Stimulated activated CD8-positive, alpha-beta memory T cell treated with anti-CD3 and anti-CD28 coated beads, Interleukin-4, amount 100 ng/mL, for 4 hours (primary cell): ENCODE measurements around the gene RARRES1.

Experiments
- DNase-seq, 2 donors: peaks; one replicate each; pipeline ENCODE4 v3.0.0-alpha.2; 2020; ENCODE audit warnings: low read depth in 2 of 2, low spot score in 1 of 2

Gene RARRES1, protein sequence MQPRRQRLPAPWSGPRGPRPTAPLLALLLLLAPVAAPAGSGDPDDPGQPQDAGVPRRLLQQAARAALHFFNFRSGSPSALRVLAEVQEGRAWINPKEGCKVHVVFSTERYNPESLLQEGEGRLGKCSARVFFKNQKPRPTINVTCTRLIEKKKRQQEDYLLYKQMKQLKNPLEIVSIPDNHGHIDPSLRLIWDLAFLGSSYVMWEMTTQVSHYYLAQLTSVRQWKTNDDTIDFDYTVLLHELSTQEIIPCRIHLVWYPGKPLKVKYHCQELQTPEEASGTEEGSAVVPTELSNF

DNA sequence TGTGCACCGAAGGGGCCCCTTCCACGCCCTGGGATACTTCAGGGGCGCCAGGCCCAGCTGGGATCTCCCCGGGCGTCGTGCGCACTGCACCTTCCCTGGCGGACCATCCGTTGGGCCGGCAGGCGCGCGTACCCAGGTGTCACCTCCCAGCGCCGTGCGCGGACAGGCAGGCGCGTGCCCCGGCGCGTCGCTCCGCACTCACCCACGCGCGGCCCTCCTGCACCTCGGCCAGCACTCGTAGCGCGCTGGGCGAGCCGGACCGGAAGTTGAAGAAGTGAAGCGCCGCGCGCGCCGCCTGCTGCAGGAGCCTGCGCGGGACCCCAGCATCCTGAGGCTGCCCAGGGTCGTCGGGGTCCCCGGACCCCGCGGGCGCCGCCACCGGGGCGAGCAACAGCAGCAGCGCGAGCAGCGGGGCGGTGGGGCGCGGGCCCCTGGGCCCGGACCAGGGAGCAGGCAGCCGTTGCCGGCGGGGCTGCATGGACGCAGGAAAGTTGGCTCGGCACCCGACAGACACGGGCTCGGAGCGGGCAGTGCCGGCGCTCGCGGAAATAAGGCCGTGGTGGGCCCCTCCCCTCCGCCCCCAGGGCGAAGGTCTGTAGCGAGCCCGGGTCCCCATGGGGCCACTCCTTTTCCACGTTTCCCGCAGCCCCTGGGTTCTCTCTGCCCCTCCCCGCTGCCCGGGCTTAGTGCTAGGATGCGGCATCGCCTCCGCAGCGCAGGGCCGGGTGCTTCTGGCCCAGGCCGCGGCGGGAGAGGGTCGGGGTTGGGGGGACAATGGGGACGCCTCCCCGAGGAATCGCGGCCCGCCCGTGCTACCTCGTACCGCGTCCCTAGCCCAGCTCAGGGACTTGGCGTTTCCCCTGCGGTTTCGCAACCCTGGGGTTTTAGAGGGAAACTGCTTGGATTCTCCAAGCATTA lies at the start of gene RARRES1:
Gene RARRES1, minus strand, starts transcription at position 520 of the 918 bp plus-strand sequence. Its CDS starts 42 bp downstream, at position 478.
- DNase-seq, result no peak

DNA sequence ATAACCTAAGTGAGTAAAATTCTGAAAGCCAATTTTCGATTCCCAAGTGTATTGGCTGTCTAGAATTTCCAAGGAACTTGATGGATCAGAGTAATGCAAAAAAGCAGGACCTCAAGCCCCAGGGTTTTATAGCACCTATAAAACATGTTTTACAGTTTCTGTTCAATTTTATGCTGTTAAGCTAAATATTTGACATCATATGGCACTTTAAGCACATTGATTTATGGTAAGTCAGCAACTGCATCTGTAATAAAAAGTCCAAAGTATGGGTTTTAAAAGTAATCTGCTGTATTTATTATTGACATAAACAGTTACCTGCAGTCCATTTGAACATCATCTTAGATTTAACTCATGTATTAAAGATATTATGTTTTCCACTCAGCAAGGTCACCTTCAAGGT lies 49.6 kb upstream of the RARRES1 start:
- no peak for DNase-seq

DNA sequence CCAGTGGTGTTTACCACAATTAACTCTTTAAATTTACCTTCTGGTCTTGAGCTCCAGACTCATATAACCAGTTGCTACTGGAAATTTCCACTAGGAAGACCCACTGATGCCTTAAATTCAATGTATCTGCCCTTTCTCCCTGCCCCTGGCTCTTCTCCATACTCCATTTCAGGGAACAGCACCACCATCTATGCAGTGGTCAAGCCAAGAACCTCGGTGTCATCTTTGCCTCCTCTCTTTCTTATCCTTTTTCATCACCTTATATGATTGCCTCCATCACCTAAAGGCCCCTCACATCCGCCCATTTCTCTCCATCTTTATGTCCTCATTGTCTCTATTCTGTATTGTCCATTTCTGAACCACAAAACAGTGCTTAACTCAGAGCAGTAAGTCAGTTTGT lies 48.9 kb upstream of the RARRES1 start:
- DNase-seq, result no peak

DNA sequence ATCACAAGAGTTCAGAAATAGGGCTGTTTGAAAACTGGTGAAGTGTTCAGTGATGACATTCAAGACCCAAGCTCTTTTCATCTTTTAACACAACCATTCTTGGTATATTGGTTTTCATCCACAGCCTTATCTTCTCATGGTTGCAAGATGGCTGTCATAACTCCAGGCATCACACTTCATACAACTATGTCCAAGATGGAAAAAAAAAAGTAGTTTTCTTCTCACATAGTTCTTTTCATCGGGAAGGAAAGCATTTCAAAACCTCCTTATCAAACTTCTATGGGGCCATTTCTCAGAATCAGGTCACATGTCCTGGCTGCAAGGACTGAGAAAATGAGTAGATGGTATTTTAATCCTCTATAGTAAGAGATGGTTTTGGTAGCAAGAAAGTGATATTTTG lies 48.5 kb upstream of the RARRES1 start:
- DNase-seq, result no peak

DNA sequence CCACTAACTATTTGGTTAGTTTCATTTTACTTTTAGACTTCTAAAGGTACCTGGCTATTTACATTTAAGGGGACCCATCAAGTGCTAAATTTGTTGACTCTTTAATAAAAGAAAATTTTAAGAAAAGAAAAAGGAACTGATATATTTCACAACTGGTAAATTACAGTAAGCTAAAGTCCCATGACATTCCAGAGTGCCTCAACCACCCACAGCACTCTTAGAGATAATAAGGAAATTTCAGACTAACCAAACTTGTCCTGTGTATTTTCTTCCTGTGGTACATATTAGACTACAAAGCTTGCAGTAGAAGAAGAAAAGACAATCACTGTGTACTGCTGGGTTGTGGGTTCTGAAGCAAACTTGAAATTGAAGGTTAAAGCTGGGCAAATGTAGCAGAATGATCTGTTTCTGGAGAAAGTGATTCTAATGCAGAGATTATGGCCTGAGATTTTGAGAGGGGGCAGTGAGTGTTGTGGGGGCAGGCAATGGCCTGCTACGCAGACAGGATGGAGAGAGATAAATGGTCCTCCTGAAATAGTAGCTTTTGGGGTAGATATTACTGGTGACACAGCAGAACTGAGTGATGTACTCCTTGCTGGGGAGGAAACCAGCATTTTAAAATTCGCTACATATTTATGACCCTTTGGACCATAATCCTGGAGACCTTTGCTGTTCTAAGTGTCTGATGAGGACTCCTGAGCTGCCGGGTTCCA lies 45.1 kb upstream of the RARRES1 start:
- DNase-seq, result no peak

DNA sequence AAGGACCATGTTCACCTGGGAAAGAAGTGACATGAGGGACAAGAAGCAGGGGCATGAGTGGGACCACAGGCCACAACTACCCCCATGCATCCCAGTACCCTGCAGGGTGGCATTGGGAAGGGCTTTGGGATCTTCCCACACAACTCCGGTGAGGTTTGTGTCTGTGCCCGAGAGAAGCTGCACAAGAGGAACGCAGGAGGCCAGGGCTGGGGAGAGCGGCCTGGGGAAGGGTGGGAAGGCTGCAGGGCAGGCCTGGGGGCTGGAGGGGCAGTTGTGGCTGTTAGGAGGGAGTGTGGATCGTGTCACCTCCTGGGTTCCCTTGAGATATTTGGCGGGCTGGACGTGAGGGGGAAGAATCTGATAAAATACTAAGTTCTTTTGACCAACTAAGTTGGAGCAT lies 44.3 kb upstream of the RARRES1 start:
- DNase-seq, result no peak

DNA sequence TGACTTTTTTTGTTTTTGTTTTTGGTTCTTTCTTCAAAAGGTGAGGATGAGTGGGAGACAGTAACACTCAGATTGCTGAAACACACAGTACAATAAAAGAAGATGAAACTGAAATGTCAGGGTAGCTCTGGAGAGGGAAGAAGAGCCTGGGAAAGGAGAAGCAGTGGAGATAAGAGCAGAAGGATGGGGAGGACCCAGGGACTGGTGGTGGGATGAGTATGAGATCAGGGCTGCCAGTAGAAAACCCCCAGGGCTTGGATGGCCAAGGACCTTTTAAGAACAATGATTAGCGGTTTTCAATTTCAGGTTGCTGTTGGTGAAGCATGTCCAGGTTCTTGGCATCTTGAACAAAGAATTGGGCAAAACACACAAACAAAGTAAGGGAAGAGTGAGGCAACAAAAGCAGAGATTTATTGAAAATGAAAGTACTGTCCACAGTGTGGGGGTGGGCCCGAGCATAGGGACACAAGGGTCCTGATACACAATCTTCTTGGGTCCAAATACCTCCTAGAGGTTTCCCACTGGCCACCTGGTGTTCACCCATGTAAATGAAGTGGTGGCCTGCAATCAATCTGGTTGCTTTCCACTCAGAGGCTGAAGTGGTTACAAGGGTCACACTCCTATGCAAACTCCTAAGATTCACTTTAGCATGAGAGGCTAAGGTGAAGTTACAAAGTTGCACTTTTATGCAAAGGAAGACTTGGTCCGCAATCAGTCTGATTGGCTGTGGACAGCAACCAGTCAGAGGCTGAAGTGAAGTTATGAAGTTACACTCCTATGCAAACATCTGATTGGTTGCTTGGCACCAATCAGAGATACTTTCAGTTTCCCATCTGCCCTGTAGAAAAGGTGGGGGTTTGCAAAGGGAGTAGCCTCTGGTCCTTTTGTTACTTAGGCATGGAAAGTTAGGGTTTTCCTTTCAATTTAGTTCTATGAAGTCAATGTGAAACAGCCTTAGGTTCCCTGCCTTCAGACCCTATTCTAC lies 43.5 kb upstream of the RARRES1 start:
- DNase-seq, result no peak

DNA sequence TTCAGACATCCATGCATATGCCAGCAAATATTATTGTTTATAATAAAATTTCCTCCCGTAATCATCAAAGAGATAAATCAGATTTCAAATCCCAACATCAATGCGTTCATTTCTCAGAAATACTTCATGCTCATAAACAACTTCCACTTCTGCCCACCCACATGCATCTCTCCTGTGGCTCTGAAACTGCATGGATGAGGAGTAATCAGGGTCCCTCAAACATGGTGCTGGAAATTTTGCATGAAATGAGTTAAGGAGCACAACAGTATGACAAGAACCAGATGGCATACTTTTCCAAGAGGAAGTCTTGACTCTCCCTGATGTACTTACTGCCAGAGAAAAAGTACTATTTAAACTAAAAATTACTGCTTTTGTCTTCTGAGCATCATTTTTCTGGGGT lies 42.7 kb upstream of the RARRES1 start:
- DNase-seq, result no peak

DNA sequence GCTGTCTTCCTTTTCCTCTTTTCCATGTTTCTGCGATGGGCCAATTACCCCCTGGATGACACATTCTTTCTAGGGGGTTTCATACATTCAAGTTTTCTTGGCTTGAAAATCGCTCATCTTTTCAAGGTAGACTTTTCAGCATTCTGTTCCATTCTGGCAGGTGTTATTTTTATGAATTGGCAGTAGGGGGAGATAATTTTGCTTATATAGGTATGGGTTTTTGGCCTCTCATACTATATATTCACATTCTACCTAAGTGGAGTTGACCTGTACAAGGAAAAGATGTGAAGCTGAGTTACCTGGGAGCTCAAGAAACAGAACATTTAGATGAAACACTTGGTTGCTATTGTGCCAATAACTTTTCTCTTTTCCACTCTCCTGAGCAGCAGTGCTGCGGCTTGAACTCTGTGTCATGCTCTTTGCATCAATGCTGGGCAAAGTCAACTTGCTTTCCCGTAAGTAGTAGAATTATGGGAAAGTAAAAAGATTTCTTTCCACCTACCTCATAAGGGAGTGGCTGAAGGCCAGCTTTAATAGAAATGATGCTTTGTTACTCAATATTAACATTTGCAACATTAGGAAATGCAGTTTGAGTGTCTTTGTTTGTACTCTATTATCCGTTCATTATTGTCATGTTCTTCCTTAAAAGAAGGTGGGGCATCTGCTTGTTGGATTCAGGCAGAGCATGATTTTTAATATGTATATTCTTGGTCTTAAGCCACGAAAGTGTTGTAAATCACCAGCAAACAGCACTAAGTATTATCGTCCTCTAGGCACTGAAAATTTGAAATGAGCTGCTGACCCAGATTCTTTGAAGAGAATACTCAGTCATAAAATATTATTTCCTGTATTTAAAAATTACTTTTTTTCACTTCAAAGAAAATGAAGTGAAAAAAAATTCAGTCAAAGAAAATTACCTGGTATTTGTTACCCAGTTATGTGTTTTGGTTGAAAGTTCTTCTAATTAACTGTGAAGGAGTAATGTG lies 41.9 kb upstream of the RARRES1 start:
- no peak for DNase-seq

DNA sequence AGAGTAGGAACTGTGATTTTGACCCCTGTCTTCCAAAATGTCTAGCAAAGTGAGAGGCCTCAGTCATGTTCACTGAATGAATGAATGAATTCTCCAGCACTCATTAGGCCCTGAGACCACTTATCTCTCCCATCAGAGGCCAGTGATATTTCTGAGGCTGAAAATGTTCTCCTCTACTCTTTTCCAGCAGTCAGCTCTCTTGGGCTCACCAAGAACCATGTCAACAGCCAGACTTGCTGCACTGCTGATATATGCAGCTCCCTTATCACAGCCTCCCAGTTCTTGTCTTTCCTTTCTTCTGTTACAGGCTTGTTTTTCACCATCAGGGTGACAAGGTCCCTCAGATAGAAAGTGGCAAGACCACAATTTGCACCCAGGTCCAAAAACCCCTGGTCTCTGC lies 40.9 kb upstream of the RARRES1 start:
- no peak for DNase-seq

DNA sequence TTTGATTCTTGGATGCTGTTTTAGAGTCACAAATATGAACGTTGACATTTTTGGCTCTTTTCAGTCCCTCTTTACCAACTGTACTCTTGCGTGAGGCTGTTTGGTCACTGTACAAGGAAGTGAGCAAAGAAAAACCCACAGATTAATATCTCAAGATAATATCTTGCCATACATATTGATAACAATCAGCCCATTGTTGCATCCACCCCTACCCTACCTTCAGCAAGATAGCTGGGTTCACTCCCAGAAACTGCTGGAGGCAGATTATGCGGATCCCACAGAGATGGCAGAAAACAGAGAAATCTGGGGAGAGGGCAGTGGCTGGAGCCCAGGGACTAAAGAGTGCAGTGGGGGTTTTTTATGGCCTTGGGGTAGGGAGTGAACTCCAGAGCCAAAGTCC lies 39.7 kb upstream of the RARRES1 start:
- DNase-seq, result no peak

DNA sequence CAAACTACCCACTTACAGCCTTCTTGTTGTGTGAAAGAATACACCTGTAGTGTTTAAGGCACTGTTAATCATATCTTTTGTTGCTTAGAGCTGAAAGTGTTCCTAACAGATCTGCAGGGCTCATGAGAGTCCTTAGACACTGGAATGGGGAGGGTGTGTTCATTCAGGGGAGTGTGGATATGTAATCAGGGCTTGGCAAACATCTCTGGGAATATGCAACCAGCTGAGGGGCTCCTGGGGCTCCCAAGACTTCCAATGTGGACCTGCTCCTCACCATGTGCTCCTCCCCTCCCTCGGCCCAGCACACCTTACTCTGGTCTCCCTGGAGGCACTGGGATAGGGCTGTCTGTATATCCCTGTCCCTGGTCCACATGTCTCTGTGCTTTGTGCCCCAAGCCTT lies 39.3 kb upstream of the RARRES1 start:
- DNase-seq, result no peak

DNA sequence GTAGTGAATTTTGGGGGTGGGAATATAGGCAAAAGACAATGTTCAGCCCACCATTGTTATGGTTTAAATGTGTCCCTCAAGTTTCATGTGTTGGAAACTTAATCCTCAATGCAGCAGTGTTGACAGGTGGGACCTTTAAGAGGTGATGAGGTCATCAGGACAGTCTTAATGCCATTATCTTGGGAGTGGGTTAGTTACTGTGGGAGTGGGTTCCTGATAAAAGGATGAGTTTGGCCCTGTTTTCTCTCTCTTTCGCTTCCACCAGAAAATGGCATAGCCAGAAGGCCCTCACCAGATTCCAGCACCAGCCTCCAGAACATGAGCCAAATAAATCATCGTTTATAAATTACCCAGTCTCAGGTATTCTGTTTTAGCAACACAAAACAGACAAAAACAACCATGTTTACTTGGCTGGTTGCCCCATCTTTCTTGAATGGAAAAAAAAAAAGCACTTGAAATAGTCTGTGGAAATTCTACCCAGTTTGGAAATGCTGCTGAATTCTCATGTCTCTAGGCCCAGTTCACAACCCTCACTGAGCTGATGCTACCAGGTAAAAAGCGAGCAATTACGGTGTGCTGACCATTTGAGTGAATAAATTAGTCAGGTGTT lies 38.6 kb upstream of the RARRES1 start:
- no peak for DNase-seq

DNA sequence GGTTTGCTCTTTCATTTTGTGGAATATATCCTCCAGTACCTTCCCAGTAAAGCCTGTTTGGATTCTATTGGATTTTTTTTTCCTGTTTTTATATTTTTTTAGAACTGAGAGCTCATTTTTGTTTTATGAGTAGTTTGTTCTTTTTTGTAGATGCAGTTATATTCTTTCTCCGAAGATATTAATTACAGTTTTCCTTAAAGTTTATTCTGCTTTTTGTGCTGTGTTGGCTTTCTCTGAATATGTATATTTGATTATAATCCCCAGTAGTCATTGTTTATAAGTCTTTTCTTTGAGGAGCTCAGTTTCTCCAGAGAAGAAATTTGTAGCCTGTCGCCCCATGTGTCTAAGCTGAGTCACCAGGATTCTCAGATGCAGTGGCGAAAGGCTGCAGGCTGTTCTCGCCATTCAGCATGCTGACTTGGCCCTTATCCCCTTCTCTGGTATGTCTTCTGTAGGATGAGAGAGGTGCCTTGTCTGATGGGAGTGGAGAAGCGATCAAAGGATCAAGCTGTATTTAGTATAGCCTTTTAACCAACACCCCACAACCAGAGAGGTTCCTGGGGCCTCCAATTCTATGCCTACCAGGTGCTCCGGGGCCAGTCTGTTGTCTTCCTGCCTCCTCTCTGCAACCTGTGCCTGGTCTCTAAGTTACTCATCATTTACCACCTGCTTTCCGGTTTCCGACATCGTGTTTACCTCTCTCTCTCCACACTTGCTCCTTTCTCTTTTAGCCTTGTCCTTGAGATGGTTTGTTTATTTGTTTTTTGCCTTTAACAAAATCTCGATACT lies 37.9 kb upstream of the RARRES1 start:
- DNase-seq, result no peak

DNA sequence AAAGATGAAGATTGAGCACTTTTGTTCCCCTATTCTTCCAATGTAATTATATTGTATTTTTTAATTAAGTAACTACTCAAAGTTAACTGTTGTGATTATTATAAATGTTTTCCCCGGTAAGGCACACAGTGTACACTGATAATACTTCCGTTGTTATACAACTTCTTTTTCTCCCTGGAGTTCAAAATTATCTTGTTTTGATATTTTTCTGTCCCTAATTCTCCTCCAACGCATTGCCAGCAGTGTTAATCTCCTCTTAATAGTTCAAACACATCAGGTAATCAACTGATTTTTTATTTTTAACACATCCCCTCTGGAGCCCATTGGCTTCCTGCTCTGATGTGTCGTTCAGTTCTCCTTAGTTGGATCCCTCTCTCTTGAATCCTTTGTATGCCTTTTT lies 37.3 kb upstream of the RARRES1 start:
- no peak for DNase-seq

DNA sequence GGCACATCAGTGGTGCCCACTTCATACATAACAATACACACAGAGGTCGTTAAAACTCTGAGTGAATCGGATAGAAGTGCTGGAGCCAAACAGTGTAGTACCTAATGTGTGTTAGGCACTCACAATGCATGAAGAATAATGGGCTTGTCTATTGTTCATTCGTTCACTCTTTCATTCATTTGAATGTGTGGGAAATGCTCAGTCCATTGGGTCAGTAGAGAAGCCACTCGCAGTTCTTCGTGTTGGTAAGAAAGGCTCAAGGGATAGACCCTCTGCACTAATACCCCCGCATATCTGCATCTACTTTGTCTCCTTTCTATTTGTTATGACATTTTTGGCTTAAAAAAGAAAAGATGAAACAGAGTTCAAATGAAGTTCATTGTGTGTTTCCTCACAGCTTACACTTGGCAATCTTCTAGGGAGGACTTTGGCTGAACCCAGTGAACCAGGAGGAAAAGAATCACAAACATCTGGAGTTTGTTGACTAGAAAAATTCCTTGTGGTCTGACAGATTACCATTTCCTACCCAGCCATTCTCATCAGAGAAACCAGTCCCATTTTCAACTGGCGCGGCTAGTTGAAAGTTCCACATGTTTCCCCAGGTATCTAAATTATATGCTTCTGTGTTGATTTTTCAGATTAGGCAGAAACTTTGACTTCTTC lies 36.8 kb upstream of the RARRES1 start:
- DNase-seq, result no peak

DNA sequence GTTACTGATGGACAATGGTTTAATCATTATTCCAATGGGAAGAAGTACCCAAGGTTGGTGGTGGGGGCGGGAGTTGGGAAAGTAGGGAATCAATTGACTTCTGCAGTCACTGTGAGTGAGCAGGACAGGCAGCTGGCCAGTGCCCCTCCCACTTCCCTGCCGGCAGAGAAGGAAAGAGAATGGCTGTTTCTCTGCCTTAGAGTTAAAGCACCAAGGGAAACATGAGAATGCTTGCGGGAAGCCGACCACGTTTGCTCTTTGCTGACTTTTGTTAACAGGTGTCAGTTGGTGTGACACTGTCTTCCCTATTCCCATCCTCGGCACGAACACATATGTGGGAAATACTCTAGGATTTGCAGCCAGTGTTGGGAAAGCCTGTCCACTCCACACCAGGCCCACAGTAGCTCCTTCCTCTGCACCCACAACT lies 36.1 kb upstream of the RARRES1 start:
- DNase-seq, result no peak

DNA sequence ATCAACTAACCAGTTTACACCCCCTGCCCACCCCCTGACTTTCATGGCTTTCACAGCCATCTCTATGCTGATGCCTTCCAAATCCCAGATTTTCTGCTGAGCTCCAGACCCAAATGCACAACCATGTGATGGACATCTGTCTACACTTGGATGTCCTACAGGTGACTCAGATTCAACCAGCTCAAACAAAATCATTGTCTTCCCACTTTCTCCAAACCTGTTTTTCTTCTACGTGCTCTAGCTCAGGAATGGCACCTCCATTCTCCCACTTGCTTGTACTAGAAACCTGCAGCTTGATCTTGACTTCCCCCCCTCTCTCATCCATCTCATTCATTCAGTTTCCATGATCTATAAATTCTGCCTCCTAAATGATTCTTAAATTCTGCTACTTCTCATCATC lies 34.1 kb upstream of the RARRES1 start:
- no peak for DNase-seq
